Spleen (tissue), 11 donors: ENCODE results near the gene PGLYRP3. TPM values are rescaled to one million over a fixed set of nuclear protein-coding genes. Genes with fewer than 3 reads are reported as not detected.

Experiments used
- DNase-seq: peaks from one replicate; pipeline ENCODE4 v3.0.0-alpha.2; 2020
- H3K27ac ChIP-seq, 8 donors: fragments of 200-600 bp; sonication (generic) in 7 of 8; 1 replicate in 4 of 8; 2 replicates in 4 of 8; pipeline versions ENCODE4 v1.5.0 to v1.8.0; 2016 to 2021; ENCODE audit warnings: inconsistent platforms in 4 of 8, mild to moderate bottlenecking in 4 of 8, moderate library complexity in 1 of 8
- H3K27me3 ChIP-seq, 7 donors: fragments of 200-600 bp; sonication (generic) in 6 of 7; replicated peaks in 1 of 7; 1 replicate in 4 of 7; 2 replicates in 3 of 7; pipeline versions ENCODE4 v1.5.0 to v1.8.0; 2016 to 2021; ENCODE audit warnings: inconsistent platforms in 3 of 7, mild to moderate bottlenecking in 1 of 7
- H3K36me3 ChIP-seq, 6 donors: fragments of 200-600 bp; sonication (generic) in 5 of 6; 1 replicate in 4 of 6; 2 replicates in 2 of 6; pipeline versions ENCODE4 v1.5.0 to v1.8.0; 2016 to 2021; ENCODE audit warnings: inconsistent platforms in 2 of 6
- H3K4me1 ChIP-seq, 6 donors: fragments of 200-600 bp; sonication (generic) in 5 of 6; 1 replicate in 3 of 6; 2 replicates in 3 of 6; pipeline versions ENCODE4 v1.5.0 to v1.8.0; 2016 to 2021; ENCODE audit warnings: inconsistent platforms in 3 of 6
- H3K4me3 ChIP-seq, 8 donors: fragments of 200-600 bp; sonication (generic) in 7 of 8; 1 replicate in 4 of 8; 2 replicates in 4 of 8; pipeline versions ENCODE4 v1.5.0 to v1.8.0; 2016 to 2021; ENCODE audit warnings: inconsistent platforms in 4 of 8, mild to moderate bottlenecking in 4 of 8, moderate library complexity in 2 of 8
- H3K9me3 ChIP-seq, 8 donors: fragments of 200-600 bp; sonication (generic) in 7 of 8; 1 replicate in 4 of 8; 2 replicates in 4 of 8; pipeline versions ENCODE4 v1.5.0 to v1.8.0; 2016 to 2021; ENCODE audit warnings: inconsistent platforms in 4 of 8
- CTCF ChIP-seq, 11 experiments: fragments of 200-600 bp in 7 of 11; fragments of 450-650 bp in 4 of 11; sonication (generic) in 4 of 11; IDR thresholded peaks in 8 of 11; conservative IDR thresholded peaks in 3 of 11; 1 replicate in 7 of 11; 2 replicates in 4 of 11; pipeline versions ENCODE4 v1.4.0 to v1.8.0; 2016 to 2021; ENCODE audit warnings: antibody characterized with exemption in 11 of 11, inconsistent platforms in 4 of 11, mild to moderate bottlenecking in 1 of 11
- POLR2A ChIP-seq, 3 donors: fragments of 450-650 bp; IDR thresholded peaks; one replicate each; pipeline ENCODE4 v1.5.1; 2017; ENCODE audit warnings: antibody characterized with exemption in 3 of 3, mild to moderate bottlenecking in 1 of 3
- POLR2AphosphoS5 ChIP-seq, 3 donors: sonication (generic); formaldehyde crosslinking; IDR thresholded peaks; one replicate each; pipeline ENCODE4 v1.5.1; 2017; ENCODE audit warnings: antibody characterized with exemption in 3 of 3
- WGBS, 5 donors: extraction: QIAGEN DNeasy Blood & Tissue Kit in 3 of 5; methylation state at CpG; one replicate each; pipeline versions ENCODE4 v1.1.5 to v1.1.7; 2013 to 2018; 5-methylcytosine and 5-hydroxymethylcytosine counted together
- intact Hi-C: fragments of 100-400 bp; cut with DNase I; formaldehyde crosslinking; loops from one replicate; pipeline ENCODE4 v1.15.0; 2023; ENCODE audit warnings: low total_unique reads
- polyA plus RNA-seq, 3 donors: library from polyadenylated mRNA; stranded (reverse); fragments of 200-250 nt; gene quantifications; one replicate each; pipeline ENCODE4 v1.2.1, GENCODE V29; 2013
- total RNA-seq, 7 donors: library from RNA; depleted of rRNA in 3 of 7; stranded (reverse); fragments of >200 nt in 3 of 7; fragmentation: NEBNext Ultra II Directional in 4 of 7; extraction: Animal tissue kit (Norgen Biotek cat#: 25700) in 4 of 7; gene quantifications; one replicate each; pipeline versions ENCODE4 v1.1.0 to v1.2.1, GENCODE V29; 2016 to 2021
- donor health status: healthy with polysubstance abuse.
- donor health status: DM: no; HTN: no; CAD: no; lungs with moderate emphysema.
- donor health status: DM: no; HTN: no; CAD: no.
- donor health status: Bipolar disorder and iron deficiency.
- donor health status: healthy.
- donor health status: DM: no; HTN: no; CAD: no.
- donor health status: DM: yes; HTN: yes; CAD: no.

PGLYRP3 gene
- total and polyA plus RNA-seq, 10 donors, result not detected

GRCh38 chr1:153293480-153293775 is 19.3 kb downstream of the PGLYRP3 start:
- TF ChIP-seq POLR2AphosphoS5 (IDR thresholded peaks at IDR 0.05) (no peak), CTCF (IDR thresholded peaks at IDR 0.05 in 8 of 11, conservative IDR thresholded peaks at IDR 0.05 in 3 of 11) (no peak), POLR2A (IDR thresholded peaks at IDR 0.05) (no peak)
- WGBS, 5 donors, result 62 to 78% (median 68%) methylated on average over 7 of the region's 7 CpGs
- no peak overlapping the region for H3K27ac ChIP-seq
- H3K36me3 ChIP-seq, result no peaks in the 10 kb centered on the region
- peaks cover 0 to 31% (median 4%) of the 10 kb centered on the region in 6 donors for H3K4me1 ChIP-seq
- H3K27me3 ChIP-seq, result peaks cover 0 to 34% (median 0%) of the 10 kb centered on the region in 7 donors
- no peak for DNase-seq
- intact Hi-C loops, result no loop called here
- no peak overlapping the region for H3K4me3 ChIP-seq
- H3K9me3 ChIP-seq, result no peaks in the 10 kb centered on the region

- Histone ChIP-seq H3K4me3 (no peak overlapping the region), H3K9me3 (no peaks in the 10 kb centered on the region), H3K4me1 (peaks cover 0 to 31% (median 4%) of the 10 kb centered on the region in 6 donors), H3K36me3 (no peaks in the 10 kb centered on the region), H3K27ac (no peak overlapping the region), H3K27me3 (peaks cover 0 to 39% (median 0%) of the 10 kb centered on the region in 7 donors)
- DNase-seq, result no peak
- WGBS, 5 donors, result 62 to 69% (median 65%) methylated on average over 25 of the region's 25 CpGs
- intact Hi-C loops, result no loop called here
- TF ChIP-seq POLR2AphosphoS5 (IDR thresholded peaks at IDR 0.05), result no peak
- TF ChIP-seq CTCF (IDR thresholded peaks at IDR 0.05 in 8 of 11, conservative IDR thresholded peaks at IDR 0.05 in 3 of 11), result no peak
- no peak for TF ChIP-seq POLR2A (IDR thresholded peaks at IDR 0.05)
Observed at GRCh38 chr1:153292740-153293479, 19.8 kb downstream of the PGLYRP3 start.

- Histone ChIP-seq H3K27ac (no peak overlapping the region), H3K4me1 (peaks cover 0 to 31% (median 4%) of the 10 kb centered on the region in 6 donors), H3K36me3 (no peaks in the 10 kb centered on the region), H3K4me3 (no peak overlapping the region), H3K27me3 (peaks cover 0 to 45% (median 0%) of the 10 kb centered on the region in 7 donors), H3K9me3 (no peaks in the 10 kb centered on the region)
- no peak for DNase-seq
- 77 to 83% (median 81%) methylated on average over 8 of the region's 8 CpGs for WGBS, 5 donors
- intact Hi-C loops, result no loop called here
- no peak for TF ChIP-seq CTCF (IDR thresholded peaks at IDR 0.05 in 8 of 11, conservative IDR thresholded peaks at IDR 0.05 in 3 of 11)
- TF ChIP-seq POLR2AphosphoS5 (IDR thresholded peaks at IDR 0.05), result no peak
- no peak for TF ChIP-seq POLR2A (IDR thresholded peaks at IDR 0.05)
Observed at GRCh38 chr1:153292185-153292584, 20.6 kb downstream of the PGLYRP3 start.

- Histone ChIP-seq H3K36me3 (no peaks in the 10 kb centered on the region), H3K4me3 (no peak overlapping the region), H3K27me3 (peaks cover 0 to 45% (median 0%) of the 10 kb centered on the region in 7 donors), H3K4me1 (peaks cover 0 to 31% (median 4%) of the 10 kb centered on the region in 6 donors), H3K27ac (no peak overlapping the region), H3K9me3 (no peaks in the 10 kb centered on the region)
- TF ChIP-seq POLR2A (IDR thresholded peaks at IDR 0.05), result no peak
- no peak for TF ChIP-seq POLR2AphosphoS5 (IDR thresholded peaks at IDR 0.05)
- no peak for TF ChIP-seq CTCF (IDR thresholded peaks at IDR 0.05 in 8 of 11, conservative IDR thresholded peaks at IDR 0.05 in 3 of 11)
- intact Hi-C loops, result no loop called here
- DNase-seq, result no peak
- WGBS, 5 donors, result 71 to 88% (median 80%) methylated on average over 5 of the region's 5 CpGs
Observed at GRCh38 chr1:153291514-153291913, 21.2 kb downstream of the PGLYRP3 start.
